Measurements from ENCODE around the gene TMPRSS15.

DNA sequence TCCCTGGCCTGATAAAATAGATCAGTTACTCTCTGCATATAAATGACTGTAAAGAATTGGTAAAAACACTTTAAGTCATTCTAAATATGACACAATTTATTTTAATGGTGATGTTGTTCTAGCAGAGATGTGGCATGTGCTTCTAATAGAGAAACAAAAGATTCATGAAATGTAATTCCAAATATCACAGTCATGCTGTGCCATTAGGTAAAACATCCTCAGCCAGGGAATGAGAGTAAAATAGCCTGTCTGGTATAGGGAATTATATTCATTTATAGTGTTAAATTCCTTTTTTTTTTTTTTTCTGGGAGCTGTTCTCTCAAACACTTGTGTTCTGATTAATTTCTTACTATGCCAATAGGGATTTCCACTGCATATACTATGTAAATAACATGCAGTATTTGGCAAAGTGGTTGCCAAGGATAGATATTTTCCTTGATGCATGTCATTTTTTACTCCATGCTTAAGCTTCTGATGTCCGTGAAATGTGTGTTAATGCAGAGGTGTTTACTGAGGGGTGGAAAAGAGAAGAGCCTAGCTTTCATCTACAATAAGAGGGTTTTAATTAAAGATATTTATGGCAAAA lies 67.8 kb downstream of the TMPRSS15 start:
- TF ChIP-seq POLR2A (IDR thresholded peaks at IDR 0.05) (no peak), EP300 (IDR thresholded peaks at IDR 0.05) (no peak)
- TF ChIP-seq, protein P1, sequence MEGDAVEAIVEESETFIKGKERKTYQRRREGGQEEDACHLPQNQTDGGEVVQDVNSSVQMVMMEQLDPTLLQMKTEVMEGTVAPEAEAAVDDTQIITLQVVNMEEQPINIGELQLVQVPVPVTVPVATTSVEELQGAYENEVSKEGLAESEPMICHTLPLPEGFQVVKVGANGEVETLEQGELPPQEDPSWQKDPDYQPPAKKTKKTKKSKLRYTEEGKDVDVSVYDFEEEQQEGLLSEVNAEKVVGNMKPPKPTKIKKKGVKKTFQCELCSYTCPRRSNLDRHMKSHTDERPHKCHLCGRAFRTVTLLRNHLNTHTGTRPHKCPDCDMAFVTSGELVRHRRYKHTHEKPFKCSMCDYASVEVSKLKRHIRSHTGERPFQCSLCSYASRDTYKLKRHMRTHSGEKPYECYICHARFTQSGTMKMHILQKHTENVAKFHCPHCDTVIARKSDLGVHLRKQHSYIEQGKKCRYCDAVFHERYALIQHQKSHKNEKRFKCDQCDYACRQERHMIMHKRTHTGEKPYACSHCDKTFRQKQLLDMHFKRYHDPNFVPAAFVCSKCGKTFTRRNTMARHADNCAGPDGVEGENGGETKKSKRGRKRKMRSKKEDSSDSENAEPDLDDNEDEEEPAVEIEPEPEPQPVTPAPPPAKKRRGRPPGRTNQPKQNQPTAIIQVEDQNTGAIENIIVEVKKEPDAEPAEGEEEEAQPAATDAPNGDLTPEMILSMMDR (IDR thresholded peaks at IDR 0.05), result no peak
